Breast epithelium (tissue), 3 donors: Measurements from ENCODE around the gene NDST1.

ENCODE experiments used
- POLR2A ChIP-seq: fragments of 450-650 bp; IDR thresholded peaks from one replicate; pipeline ENCODE4 v1.6.1; 2016; ENCODE audit warnings: antibody characterized with exemption, mild to moderate bottlenecking, moderate library complexity
- POLR2AphosphoS5 ChIP-seq, 3 donors: sonication (generic); formaldehyde crosslinking; IDR thresholded peaks; one replicate each; pipeline ENCODE4 v1.6.1; 2017; ENCODE audit warnings: antibody characterized with exemption in 3 of 3
- TF ChIP-seq, protein P1 (sequence below), 3 donors: fragments of 450-650 bp; IDR thresholded peaks; one replicate each; pipeline ENCODE4 v1.5.1; 2016 to 2017; ENCODE audit warnings: antibody characterized with exemption in 3 of 3, mild to moderate bottlenecking in 3 of 3, moderate library complexity in 3 of 3

DNA sequence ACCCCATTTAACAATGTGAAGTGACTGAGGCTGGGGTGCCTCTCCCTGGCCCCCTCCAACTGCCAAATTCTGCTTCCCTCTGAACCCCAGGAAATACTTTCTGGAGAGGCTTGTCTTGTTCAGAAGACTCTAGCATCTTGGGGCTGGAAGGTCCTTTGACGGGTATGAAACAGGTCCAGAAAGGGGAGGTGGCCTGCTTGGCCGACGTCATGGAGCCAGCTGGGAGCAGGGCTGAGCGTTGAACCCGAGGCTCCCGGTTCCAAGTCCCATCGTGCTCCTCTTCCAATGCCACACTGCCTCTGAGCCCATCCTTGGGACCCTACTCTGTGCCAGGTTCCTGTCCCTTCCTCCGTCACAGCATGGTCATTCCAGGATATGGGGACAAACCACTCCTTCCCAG, 46.9 kb downstream of the NDST1 start:
- TF ChIP-seq, protein P1, sequence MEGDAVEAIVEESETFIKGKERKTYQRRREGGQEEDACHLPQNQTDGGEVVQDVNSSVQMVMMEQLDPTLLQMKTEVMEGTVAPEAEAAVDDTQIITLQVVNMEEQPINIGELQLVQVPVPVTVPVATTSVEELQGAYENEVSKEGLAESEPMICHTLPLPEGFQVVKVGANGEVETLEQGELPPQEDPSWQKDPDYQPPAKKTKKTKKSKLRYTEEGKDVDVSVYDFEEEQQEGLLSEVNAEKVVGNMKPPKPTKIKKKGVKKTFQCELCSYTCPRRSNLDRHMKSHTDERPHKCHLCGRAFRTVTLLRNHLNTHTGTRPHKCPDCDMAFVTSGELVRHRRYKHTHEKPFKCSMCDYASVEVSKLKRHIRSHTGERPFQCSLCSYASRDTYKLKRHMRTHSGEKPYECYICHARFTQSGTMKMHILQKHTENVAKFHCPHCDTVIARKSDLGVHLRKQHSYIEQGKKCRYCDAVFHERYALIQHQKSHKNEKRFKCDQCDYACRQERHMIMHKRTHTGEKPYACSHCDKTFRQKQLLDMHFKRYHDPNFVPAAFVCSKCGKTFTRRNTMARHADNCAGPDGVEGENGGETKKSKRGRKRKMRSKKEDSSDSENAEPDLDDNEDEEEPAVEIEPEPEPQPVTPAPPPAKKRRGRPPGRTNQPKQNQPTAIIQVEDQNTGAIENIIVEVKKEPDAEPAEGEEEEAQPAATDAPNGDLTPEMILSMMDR (IDR thresholded peaks at IDR 0.05): no peak
- no peak for TF ChIP-seq POLR2A
- TF ChIP-seq POLR2AphosphoS5 (IDR thresholded peaks at IDR 0.05): no peak
